GM18870 (cell line): ENCODE data around the gene TMEM52.
"Not testable (repeated sequence)": the region's sequence is repeated elsewhere in the genome, so short reads cannot be mapped to it uniquely, and the experiment has no call there.

Experiments
- ATAC-seq: cut with Tn5 transposase; IDR thresholded peaks from one replicate; pipeline ENCODE4 v1.9.1; 2021; ENCODE audit warnings: moderate library complexity; ENCODE audit not compliant: unreplicated experiment

The TMEM52 gene

GRCh38 chr1:1895456-1896336 lies 23.4 kb downstream of the TMEM52 start:
- no peak for ATAC-seq

GRCh38 chr1:1895060-1895418 lies 24.0 kb downstream of the TMEM52 start:
- ATAC-seq, result no peak

GRCh38 chr1:1894354-1895059 lies 24.6 kb downstream of the TMEM52 start:
- no peak for ATAC-seq

- ATAC-seq, result no peak
Measured at GRCh38 chr1:1893997-1894353, 25.1 kb downstream of the TMEM52 start.

- no peak for ATAC-seq
Measured at GRCh38 chr1:1893291-1893985, 25.6 kb downstream of the TMEM52 start.

GRCh38 chr1:1892763-1893120 lies 26.3 kb downstream of the TMEM52 start:
- ATAC-seq, result no peak

- no peak for ATAC-seq
Measured at GRCh38 chr1:1892079-1892762, 26.9 kb downstream of the TMEM52 start.

GRCh38 chr1:1891349-1892078 lies 27.6 kb downstream of the TMEM52 start:
- no peak for ATAC-seq

- ATAC-seq, result no peak
Measured at GRCh38 chr1:1890506-1891348, 28.4 kb downstream of the TMEM52 start, which contains the start of gene GNB1. Gene GNB1, minus strand, starts transcription at chr1:1891087. Its CDS starts 65,634 bp downstream, at chr1:1825453.

GRCh38 chr1:1889847-1890505 lies 29.1 kb downstream of the TMEM52 start:
- no peak for ATAC-seq

GRCh38 chr1:1889090-1889750 lies 29.9 kb downstream of the TMEM52 start:
- ATAC-seq, result no peak

GRCh38 chr1:1883890-1884289 lies 35.2 kb downstream of the TMEM52 start:
- ATAC-seq, result not testable (repeated sequence)

GRCh38 chr1:1883092-1883873 lies 35.8 kb downstream of the TMEM52 start:
- no peak for ATAC-seq

- ATAC-seq, result no peak
Measured at GRCh38 chr1:1881727-1882126, 37.4 kb downstream of the TMEM52 start.

GRCh38 chr1:1880617-1881312 lies 38.3 kb downstream of the TMEM52 start:
- no peak for ATAC-seq

GRCh38 chr1:1879942-1880341 lies 39.1 kb downstream of the TMEM52 start:
- no peak for ATAC-seq

- no peak for ATAC-seq
Measured at GRCh38 chr1:1877865-1878436, 41.1 kb downstream of the TMEM52 start.
